ENCODE measurements around the gene FUT1.

FUT1 gene

GRCh38 chr19:48751845-48752495, 471 bp downstream of the FUT1 start:
- TF ChIP-seq, protein P1, sequence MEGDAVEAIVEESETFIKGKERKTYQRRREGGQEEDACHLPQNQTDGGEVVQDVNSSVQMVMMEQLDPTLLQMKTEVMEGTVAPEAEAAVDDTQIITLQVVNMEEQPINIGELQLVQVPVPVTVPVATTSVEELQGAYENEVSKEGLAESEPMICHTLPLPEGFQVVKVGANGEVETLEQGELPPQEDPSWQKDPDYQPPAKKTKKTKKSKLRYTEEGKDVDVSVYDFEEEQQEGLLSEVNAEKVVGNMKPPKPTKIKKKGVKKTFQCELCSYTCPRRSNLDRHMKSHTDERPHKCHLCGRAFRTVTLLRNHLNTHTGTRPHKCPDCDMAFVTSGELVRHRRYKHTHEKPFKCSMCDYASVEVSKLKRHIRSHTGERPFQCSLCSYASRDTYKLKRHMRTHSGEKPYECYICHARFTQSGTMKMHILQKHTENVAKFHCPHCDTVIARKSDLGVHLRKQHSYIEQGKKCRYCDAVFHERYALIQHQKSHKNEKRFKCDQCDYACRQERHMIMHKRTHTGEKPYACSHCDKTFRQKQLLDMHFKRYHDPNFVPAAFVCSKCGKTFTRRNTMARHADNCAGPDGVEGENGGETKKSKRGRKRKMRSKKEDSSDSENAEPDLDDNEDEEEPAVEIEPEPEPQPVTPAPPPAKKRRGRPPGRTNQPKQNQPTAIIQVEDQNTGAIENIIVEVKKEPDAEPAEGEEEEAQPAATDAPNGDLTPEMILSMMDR (conservative IDR thresholded peaks at IDR 0.05; ENCODE audit: low read depth, low read length), result no peak
- H3K4me3 ChIP-seq (ENCODE audit: low read length), result peak overlapping the region; percentile 42
- no peak for DNase-seq (ENCODE audit: low read depth)

- DNase-seq (ENCODE audit: low read depth), result no peak
- TF ChIP-seq, protein P1 (conservative IDR thresholded peaks at IDR 0.05; ENCODE audit: low read depth, low read length), result no peak
- no peak overlapping the region for H3K4me3 ChIP-seq (ENCODE audit: low read length)
Measured at GRCh38 chr19:48750771-48751504, 1.5 kb downstream of the FUT1 start.

GRCh38 chr19:48750351-48750750, 2.1 kb downstream of the FUT1 start:
- TF ChIP-seq, protein P1 (conservative IDR thresholded peaks at IDR 0.05; ENCODE audit: low read depth, low read length), result no peak
- H3K4me3 ChIP-seq (ENCODE audit: low read length), result no peak overlapping the region
- DNase-seq (ENCODE audit: low read depth), result no peak

GRCh38 chr19:48749571-48750198, 2.8 kb downstream of the FUT1 start:
- H3K4me3 ChIP-seq (ENCODE audit: low read length), result no peak overlapping the region
- TF ChIP-seq, protein P1 (conservative IDR thresholded peaks at IDR 0.05; ENCODE audit: low read depth, low read length), result no peak

GRCh38 chr19:48746738-48747575, 5.5 kb downstream of the FUT1 start, which contains the start of gene IZUMO1:
Gene IZUMO1, minus strand, starts transcription at chr19:48746909. Its CDS starts 1,050 bp downstream, at chr19:48745859.
- peak within 1 kb of the TSS; percentile 79 for H3K4me3 ChIP-seq (ENCODE audit: low read length)
- TF ChIP-seq, protein P1 (conservative IDR thresholded peaks at IDR 0.05; ENCODE audit: low read depth, low read length), result no peak
- DNase-seq (ENCODE audit: low read depth), result peak; percentile 60

More at GRCh38 chr19:48749571-48750198, 2.8 kb downstream of the FUT1 start:
- no peak for DNase-seq (ENCODE audit: low read depth)

GRCh38 chr19:48746110-48746509, 6.3 kb downstream of the FUT1 start:
- H3K4me3 ChIP-seq (ENCODE audit: low read length), result peak overlapping the region; percentile 79
- TF ChIP-seq, protein P1 (conservative IDR thresholded peaks at IDR 0.05; ENCODE audit: low read depth, low read length), result no peak
- DNase-seq (ENCODE audit: low read depth), result no peak

Data from retinal pigment epithelial cell (primary cell).